ENCODE measurements around the gene IL33. TPM values are rescaled to one million over a fixed set of nuclear protein-coding genes. Genes with fewer than 3 reads are reported as not detected.

Gene IL33
- total RNA-seq, 1 experiment from 2014 or later, result not detected

- Histone ChIP-seq H3K9me2 (ENCODE audit: insufficient read depth) (no peaks in the 10 kb centered on the region), H3K36me3 (ENCODE audit: low read depth) (no peaks in the 10 kb centered on the region), H3F3A (ENCODE audit: insufficient read depth, low read depth) (no peaks in the 10 kb centered on the region), H3K9me3 (ENCODE audit: insufficient read depth, low read depth) (0 out of 2 replicates have a peak, but pooled peaks cover 6% of the 10 kb centered on the region), H3K4me1 (replicated peaks; ENCODE audit: insufficient read depth) (no peaks in the 10 kb centered on the region), H4K20me1 (ENCODE audit: insufficient read depth) (no peaks in the 10 kb centered on the region), H3K4me2 (no peak overlapping the region), H2AFZ (no peak overlapping the region), H3K27ac (no peak overlapping the region), H3K79me2 (ENCODE audit: low read depth) (no peaks in the 10 kb centered on the region), H3K4me3 (no peak overlapping the region), H3K27me3 (ENCODE audit: insufficient read depth, low read depth) (no peaks in the 10 kb centered on the region)
- intact Hi-C loops (cut with micrococcal nuclease; ENCODE audit: unreplicated experiment), result no loop called here
- TF ChIP-seq CTCF (conservative IDR thresholded peaks at IDR 0.05) (no peak), EZH2 (IDR thresholded peaks at IDR 0.05; ENCODE audit: low read depth) (no peak)
- no peak for DNase-seq
- ChIA-PET CTCF (no interaction called here), POLR2A (ENCODE audit: unreplicated experiment) (interaction anchor here (0.6 kb wide), 1 partner anchor 150 kb away, joined by 9 read pairs; no protein-coding TSS in a partner anchor)
- BruUV-seq (replicated peaks), result no TSS peak
Observed at GRCh38 chr9:6268826-6269397, 53.3 kb downstream of the IL33 start.

DNA sequence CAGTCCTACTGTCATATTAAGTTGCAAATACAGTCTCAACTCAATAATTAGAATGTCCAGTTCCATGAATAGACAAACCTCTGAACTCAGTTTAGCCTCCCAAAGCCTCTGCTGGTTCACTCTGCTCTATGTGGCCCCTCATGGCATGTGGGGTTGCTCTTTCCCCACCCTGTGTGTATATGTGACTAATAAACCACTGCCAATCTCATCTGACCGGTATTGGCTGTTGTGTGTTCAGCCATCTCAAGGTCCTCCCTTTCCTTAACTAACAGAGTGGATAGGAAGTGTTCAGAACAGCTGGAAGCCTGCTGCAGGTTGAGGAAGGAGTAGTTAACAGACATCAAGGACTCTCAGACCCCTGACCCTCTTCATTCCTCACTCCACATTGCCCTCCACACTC is 55.3 kb downstream of the IL33 start:
- H3F3A ChIP-seq (ENCODE audit: insufficient read depth, low read depth), result no peaks in the 10 kb centered on the region
- POLR2A ChIA-PET (ENCODE audit: unreplicated experiment), result no interaction called here
- TF ChIP-seq CTCF (conservative IDR thresholded peaks at IDR 0.05), result no peak
- H3K79me2 ChIP-seq (ENCODE audit: low read depth), result no peaks in the 10 kb centered on the region
- H3K36me3 ChIP-seq (ENCODE audit: low read depth), result no peaks in the 10 kb centered on the region
- no TSS peak for BruUV-seq (replicated peaks)
- H3K9me2 ChIP-seq (ENCODE audit: insufficient read depth), result no peaks in the 10 kb centered on the region
- no peak overlapping the region for H3K4me2 ChIP-seq
- H3K4me1 ChIP-seq (replicated peaks; ENCODE audit: insufficient read depth), result no peaks in the 10 kb centered on the region
- intact Hi-C loops (cut with micrococcal nuclease; ENCODE audit: unreplicated experiment), result no loop called here
- H3K4me3 ChIP-seq, result no peak overlapping the region
- H4K20me1 ChIP-seq (ENCODE audit: insufficient read depth), result no peaks in the 10 kb centered on the region
- no peaks in the 10 kb centered on the region for H3K27me3 ChIP-seq (ENCODE audit: insufficient read depth, low read depth)
- CTCF ChIA-PET, result no interaction called here
- no peak overlapping the region for H2AFZ ChIP-seq
- H3K9me3 ChIP-seq (ENCODE audit: insufficient read depth, low read depth), result no peaks in the 10 kb centered on the region
- H3K27ac ChIP-seq, result no peak overlapping the region
- DNase-seq, result no peak

GRCh38 chr9:6271508-6272228 is 56.1 kb downstream of the IL33 start:
- no peak overlapping the region for H3K27ac ChIP-seq
- no TSS peak for BruUV-seq (replicated peaks)
- no peaks in the 10 kb centered on the region for H3F3A ChIP-seq (ENCODE audit: insufficient read depth, low read depth)
- intact Hi-C loops (cut with micrococcal nuclease; ENCODE audit: unreplicated experiment), result no loop called here
- H3K36me3 ChIP-seq (ENCODE audit: low read depth), result no peaks in the 10 kb centered on the region
- TF ChIP-seq CTCF (conservative IDR thresholded peaks at IDR 0.05) (no peak), EZH2 (IDR thresholded peaks at IDR 0.05; ENCODE audit: low read depth) (no peak)
- DNase-seq, result no peak
- H2AFZ ChIP-seq, result no peak overlapping the region
- H4K20me1 ChIP-seq (ENCODE audit: insufficient read depth), result no peaks in the 10 kb centered on the region
- H3K27me3 ChIP-seq (ENCODE audit: insufficient read depth, low read depth), result no peaks in the 10 kb centered on the region
- ChIA-PET POLR2A (ENCODE audit: unreplicated experiment) (no interaction called here), CTCF (no interaction called here)
- H3K4me2 ChIP-seq, result no peak overlapping the region
- H3K9me2 ChIP-seq (ENCODE audit: insufficient read depth), result no peaks in the 10 kb centered on the region
- no peaks in the 10 kb centered on the region for H3K9me3 ChIP-seq (ENCODE audit: insufficient read depth, low read depth)
- no peaks in the 10 kb centered on the region for H3K79me2 ChIP-seq (ENCODE audit: low read depth)
- H3K4me3 ChIP-seq, result no peak overlapping the region
- H3K4me1 ChIP-seq (replicated peaks; ENCODE audit: insufficient read depth), result no peaks in the 10 kb centered on the region

All from PC-9 (cell line).